ENCODE data around the gene CREB3L4.

Gene CREB3L4

DNA sequence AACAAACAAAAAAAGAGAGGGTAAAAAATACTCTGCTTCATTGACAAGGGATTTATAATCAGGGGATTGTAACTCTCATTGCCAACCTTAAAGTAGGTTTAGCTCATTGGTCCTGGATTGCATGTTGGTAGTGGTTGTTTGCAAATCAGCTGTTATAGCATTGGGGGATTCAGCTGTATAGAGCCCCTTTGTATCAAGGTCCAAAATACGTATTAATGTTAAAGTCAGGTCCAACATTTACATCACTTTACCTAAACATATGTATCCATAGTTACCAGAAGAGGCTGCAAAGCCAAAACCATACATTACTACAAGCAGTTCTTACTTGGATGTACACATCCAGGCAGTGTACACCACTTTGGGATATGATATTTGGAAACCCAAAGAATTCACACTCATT, 52.2 kb downstream of the CREB3L4 start:
- TF ChIP-seq PRDM10 (tag by site-specific recombination; IDR thresholded peaks at IDR 0.05): no peak
- TF ChIP-seq ZNF133 (tag by site-specific recombination; IDR thresholded peaks at IDR 0.05): peak; percentile 95
- peaks cover 4% of the 10 kb centered on the region; the same call in 1 of the 2 replicates for H3K4me1 ChIP-seq (ENCODE audit: control insufficient read depth, insufficient read depth, low read length)
- CTCF ChIA-PET: no interaction called here
- H3K4me3 ChIP-seq (ENCODE audit: low read depth, low read length): no peak overlapping the region
- H3K36me3 ChIP-seq (ENCODE audit: control insufficient read depth in 2 of 2, insufficient read depth in 1 of 2, low read length in 2 of 2): no peaks in the 10 kb centered on the region
- H3K9me3 ChIP-seq (ENCODE audit: control insufficient read depth, insufficient read depth, low read depth, low read length): no peaks in the 10 kb centered on the region
- POLR2A ChIA-PET: no interaction called here
- H3K27ac ChIP-seq (ENCODE audit: extremely low read depth, low read depth, low read length): no peak overlapping the region

Data from HEK293 (cell line).